HepG2 (cell line): ENCODE data around the gene IFITM10. TPM values are rescaled to one million over a fixed set of nuclear protein-coding genes. Genes with fewer than 3 reads are reported as not detected.

Source experiments
- CBX5 ChIP-seq: sonication (generic); formaldehyde crosslinking; IDR thresholded peaks from 2 replicates; pipeline ENCODE4 v1.4.0; 2020; ENCODE audit warnings: missing genetic modification reagents, borderline replicate concordance
- FOXC1 ChIP-seq: sonication (generic); formaldehyde crosslinking; IDR thresholded peaks from 2 replicates; pipeline ENCODE4 v1.8.0; 2022; ENCODE audit warnings: mild to moderate bottlenecking, missing genetic modification reagents, borderline replicate concordance
- KLF12 ChIP-seq: sonication (generic); formaldehyde crosslinking; IDR thresholded peaks from 2 replicates; pipeline ENCODE4 v1.4.0; 2020; ENCODE audit warnings: missing genetic modification reagents, borderline replicate concordance
- POLR2AphosphoS5 ChIP-seq: IDR thresholded peaks from 2 replicates; pipeline ENCODE4 v1.6.1; 2012; ENCODE audit warnings: low read depth, low read length
- REL ChIP-seq: sonication (generic); formaldehyde crosslinking; conservative IDR thresholded peaks from 2 replicates; pipeline ENCODE4 v1.8.0; 2022; ENCODE audit warnings: mild to moderate bottlenecking, missing genetic modification reagents, moderate library complexity
- RXRA ChIP-seq: sonication (generic); formaldehyde crosslinking; IDR thresholded peaks from 2 replicates; pipeline ENCODE4 v1.5.1; 2020; ENCODE audit warnings: missing genetic modification reagents
- TCF7L2 ChIP-seq: IDR thresholded peaks from 2 replicates; pipeline ENCODE4 v1.6.1; 2011; ENCODE audit warnings: mild to moderate bottlenecking, low read depth, low read length, moderate library complexity
- ZBTB1 ChIP-seq: sonication (generic); formaldehyde crosslinking; IDR thresholded peaks from 2 replicates; pipeline ENCODE4 v1.4.0; 2020; ENCODE audit warnings: missing genetic modification reagents, borderline replicate concordance
- ZFYVE20 ChIP-seq: sonication (generic); formaldehyde crosslinking; IDR thresholded peaks from 2 replicates; pipeline ENCODE4 v1.8.0; 2023; ENCODE audit warnings: low read depth, mild to moderate bottlenecking, moderate library complexity, missing genetic modification reagents, borderline replicate concordance
- ZNF12 ChIP-seq: sonication (generic); formaldehyde crosslinking; IDR thresholded peaks from 2 replicates; pipeline ENCODE4 v1.5.0; 2020; ENCODE audit warnings: missing genetic modification reagents
- ZNF292 ChIP-seq: sonication (generic); formaldehyde crosslinking; IDR thresholded peaks from 2 replicates; pipeline ENCODE4 v1.8.1; 2022; ENCODE audit warnings: mild to moderate bottlenecking, low read depth, missing genetic modification reagents, borderline replicate concordance
- ZNF598 ChIP-seq: sonication (generic); formaldehyde crosslinking; IDR thresholded peaks from 2 replicates; pipeline ENCODE4 v1.5.1; 2020; ENCODE audit warnings: mild to moderate bottlenecking, missing genetic modification reagents, borderline replicate concordance
- ZNF652 ChIP-seq: IDR thresholded peaks from 2 replicates; pipeline ENCODE4 v1.6.1; 2016; ENCODE audit warnings: low read depth, borderline replicate concordance
- polyA plus RNA-seq, 8 experiments: library from polyadenylated mRNA; depleted of rRNA in 3 of 8; stranded (reverse) in 7 of 8; unstranded in 1 of 8; fragments of >200 nt; fragmentation: Illumina TruSeq in 4 of 8; extraction: Trizol in 4 of 8; gene quantifications; 2 replicates each; pipeline versions ENCODE4 v1.2.1 to v1.2.3, GENCODE V29; 2011 to 2016; ENCODE audit warnings: low read depth in 4 of 8, missing spikeins in 1 of 8, mixed read lengths in 1 of 8; ENCODE audit not compliant: insufficient read depth in 1 of 8
- total RNA-seq, 5 experiments: library from RNA; depleted of rRNA; stranded (reverse); fragments of >200 nt; fragmentation: Illumina TruSeq; extraction: Trizol; gene quantifications; 2 replicates each; pipeline ENCODE4 v1.2.3, GENCODE V29; 2016; ENCODE audit warnings: low read depth in 1 of 5
- TF ChIP-seq, protein P1 (sequence below): IDR thresholded peaks from 2 replicates; pipeline ENCODE4 v1.6.1; 2018; ENCODE audit warnings: missing genetic modification reagents, mild to moderate bottlenecking, missing compliant biosample characterization
- TF ChIP-seq, protein P2 (sequence below): sonication (generic); formaldehyde crosslinking; IDR thresholded peaks from 2 replicates; pipeline ENCODE4 v1.4.0; 2020; ENCODE audit warnings: missing genetic modification reagents, mild to moderate bottlenecking, borderline replicate concordance
- TF ChIP-seq, protein P3 (sequence below): sonication (generic); formaldehyde crosslinking; IDR thresholded peaks from 2 replicates; pipeline ENCODE4 v1.9.0; 2021; ENCODE audit warnings: missing genetic modification reagents, mild to moderate bottlenecking, borderline replicate concordance
- TF ChIP-seq, protein P4 (sequence below): sonication (generic); formaldehyde crosslinking; IDR thresholded peaks from 2 replicates; pipeline ENCODE4 v1.4.0; 2020; ENCODE audit warnings: missing genetic modification reagents, borderline replicate concordance

Gene IFITM10
- total and polyA plus RNA-seq, 2 of the 13 experiments (the other 11 are each of a cell fraction or from before 2014, with no cell fraction given), result 0.09 to 0.13 TPM

DNA sequence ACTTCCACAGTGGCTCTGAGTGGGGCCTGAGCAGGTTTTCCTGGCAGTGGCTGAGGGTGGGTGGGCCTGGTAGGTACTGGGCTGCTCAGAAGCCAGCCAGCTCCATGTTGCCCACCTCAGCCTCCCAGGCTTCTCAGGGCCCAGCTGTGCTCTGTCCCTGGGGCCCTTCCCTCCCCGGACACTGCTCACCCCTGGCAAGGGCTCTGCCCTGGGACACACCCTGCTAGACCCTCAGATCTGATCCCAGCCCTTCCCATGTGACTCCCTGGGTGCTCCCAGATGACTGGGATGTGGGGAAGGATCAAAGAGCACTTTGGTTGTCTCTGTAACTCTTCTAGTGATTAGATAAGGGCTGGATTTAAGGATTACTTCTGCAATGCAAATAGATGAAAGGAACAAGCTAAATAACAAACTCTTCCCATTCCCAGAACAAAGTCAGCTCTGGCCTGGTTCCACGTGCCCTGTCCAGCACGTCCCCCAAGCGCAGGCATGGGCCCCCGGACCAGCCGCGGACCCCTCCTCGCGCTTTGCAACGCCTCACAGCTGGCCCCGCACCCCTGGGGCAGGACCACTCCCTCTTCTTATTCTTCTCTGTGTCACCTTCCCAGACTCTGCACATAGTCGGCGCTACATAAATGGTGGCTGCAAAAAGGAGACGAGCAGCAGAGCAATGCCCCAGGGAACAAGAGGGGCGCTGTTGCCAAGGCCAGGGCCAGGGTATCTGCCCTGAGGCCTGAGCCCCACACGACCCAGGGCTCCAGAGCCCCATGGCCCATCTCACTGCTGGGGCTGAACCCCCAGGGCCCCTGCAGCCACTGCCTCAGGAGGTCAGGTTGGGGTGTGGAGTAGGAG is 59.1 kb downstream of the IFITM10 start (continued):
- TF ChIP-seq, protein P1, sequence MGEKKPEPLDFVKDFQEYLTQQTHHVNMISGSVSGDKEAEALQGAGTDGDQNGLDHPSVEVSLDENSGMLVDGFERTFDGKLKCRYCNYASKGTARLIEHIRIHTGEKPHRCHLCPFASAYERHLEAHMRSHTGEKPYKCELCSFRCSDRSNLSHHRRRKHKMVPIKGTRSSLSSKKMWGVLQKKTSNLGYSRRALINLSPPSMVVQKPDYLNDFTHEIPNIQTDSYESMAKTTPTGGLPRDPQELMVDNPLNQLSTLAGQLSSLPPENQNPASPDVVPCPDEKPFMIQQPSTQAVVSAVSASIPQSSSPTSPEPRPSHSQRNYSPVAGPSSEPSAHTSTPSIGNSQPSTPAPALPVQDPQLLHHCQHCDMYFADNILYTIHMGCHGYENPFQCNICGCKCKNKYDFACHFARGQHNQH (CRISPR knock-in tag), result peak; percentile 95
- TF ChIP-seq, protein P2, sequence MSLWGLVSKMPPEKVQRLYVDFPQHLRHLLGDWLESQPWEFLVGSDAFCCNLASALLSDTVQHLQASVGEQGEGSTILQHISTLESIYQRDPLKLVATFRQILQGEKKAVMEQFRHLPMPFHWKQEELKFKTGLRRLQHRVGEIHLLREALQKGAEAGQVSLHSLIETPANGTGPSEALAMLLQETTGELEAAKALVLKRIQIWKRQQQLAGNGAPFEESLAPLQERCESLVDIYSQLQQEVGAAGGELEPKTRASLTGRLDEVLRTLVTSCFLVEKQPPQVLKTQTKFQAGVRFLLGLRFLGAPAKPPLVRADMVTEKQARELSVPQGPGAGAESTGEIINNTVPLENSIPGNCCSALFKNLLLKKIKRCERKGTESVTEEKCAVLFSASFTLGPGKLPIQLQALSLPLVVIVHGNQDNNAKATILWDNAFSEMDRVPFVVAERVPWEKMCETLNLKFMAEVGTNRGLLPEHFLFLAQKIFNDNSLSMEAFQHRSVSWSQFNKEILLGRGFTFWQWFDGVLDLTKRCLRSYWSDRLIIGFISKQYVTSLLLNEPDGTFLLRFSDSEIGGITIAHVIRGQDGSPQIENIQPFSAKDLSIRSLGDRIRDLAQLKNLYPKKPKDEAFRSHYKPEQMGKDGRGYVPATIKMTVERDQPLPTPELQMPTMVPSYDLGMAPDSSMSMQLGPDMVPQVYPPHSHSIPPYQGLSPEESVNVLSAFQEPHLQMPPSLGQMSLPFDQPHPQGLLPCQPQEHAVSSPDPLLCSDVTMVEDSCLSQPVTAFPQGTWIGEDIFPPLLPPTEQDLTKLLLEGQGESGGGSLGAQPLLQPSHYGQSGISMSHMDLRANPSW (CRISPR knock-in tag), result peak; percentile 98
- TF ChIP-seq ZBTB1 (CRISPR knock-in tag), result no peak; the same call in 1 of the 2 replicates
- peak; percentile 58; the same call in 1 of the 2 replicates for TF ChIP-seq REL (CRISPR knock-in tag)
- TF ChIP-seq ZNF292 (CRISPR knock-in tag), result no peak
- TF ChIP-seq, protein P3, sequence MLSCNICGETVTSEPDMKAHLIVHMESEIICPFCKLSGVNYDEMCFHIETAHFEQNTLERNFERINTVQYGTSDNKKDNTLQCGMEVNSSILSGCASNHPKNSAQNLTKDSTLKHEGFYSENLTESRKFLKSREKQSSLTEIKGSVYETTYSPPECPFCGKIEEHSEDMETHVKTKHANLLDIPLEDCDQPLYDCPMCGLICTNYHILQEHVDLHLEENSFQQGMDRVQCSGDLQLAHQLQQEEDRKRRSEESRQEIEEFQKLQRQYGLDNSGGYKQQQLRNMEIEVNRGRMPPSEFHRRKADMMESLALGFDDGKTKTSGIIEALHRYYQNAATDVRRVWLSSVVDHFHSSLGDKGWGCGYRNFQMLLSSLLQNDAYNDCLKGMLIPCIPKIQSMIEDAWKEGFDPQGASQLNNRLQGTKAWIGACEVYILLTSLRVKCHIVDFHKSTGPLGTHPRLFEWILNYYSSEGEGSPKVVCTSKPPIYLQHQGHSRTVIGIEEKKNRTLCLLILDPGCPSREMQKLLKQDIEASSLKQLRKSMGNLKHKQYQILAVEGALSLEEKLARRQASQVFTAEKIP, result no peak
- peak; percentile 90 for TF ChIP-seq RXRA (CRISPR knock-in tag)
- 0 out of 2 replicates have a peak, but pooled peaks have one; percentile 26 for TF ChIP-seq ZNF598 (CRISPR knock-in tag)
- peak; percentile 64 for TF ChIP-seq POLR2AphosphoS5
- TF ChIP-seq, protein P4, sequence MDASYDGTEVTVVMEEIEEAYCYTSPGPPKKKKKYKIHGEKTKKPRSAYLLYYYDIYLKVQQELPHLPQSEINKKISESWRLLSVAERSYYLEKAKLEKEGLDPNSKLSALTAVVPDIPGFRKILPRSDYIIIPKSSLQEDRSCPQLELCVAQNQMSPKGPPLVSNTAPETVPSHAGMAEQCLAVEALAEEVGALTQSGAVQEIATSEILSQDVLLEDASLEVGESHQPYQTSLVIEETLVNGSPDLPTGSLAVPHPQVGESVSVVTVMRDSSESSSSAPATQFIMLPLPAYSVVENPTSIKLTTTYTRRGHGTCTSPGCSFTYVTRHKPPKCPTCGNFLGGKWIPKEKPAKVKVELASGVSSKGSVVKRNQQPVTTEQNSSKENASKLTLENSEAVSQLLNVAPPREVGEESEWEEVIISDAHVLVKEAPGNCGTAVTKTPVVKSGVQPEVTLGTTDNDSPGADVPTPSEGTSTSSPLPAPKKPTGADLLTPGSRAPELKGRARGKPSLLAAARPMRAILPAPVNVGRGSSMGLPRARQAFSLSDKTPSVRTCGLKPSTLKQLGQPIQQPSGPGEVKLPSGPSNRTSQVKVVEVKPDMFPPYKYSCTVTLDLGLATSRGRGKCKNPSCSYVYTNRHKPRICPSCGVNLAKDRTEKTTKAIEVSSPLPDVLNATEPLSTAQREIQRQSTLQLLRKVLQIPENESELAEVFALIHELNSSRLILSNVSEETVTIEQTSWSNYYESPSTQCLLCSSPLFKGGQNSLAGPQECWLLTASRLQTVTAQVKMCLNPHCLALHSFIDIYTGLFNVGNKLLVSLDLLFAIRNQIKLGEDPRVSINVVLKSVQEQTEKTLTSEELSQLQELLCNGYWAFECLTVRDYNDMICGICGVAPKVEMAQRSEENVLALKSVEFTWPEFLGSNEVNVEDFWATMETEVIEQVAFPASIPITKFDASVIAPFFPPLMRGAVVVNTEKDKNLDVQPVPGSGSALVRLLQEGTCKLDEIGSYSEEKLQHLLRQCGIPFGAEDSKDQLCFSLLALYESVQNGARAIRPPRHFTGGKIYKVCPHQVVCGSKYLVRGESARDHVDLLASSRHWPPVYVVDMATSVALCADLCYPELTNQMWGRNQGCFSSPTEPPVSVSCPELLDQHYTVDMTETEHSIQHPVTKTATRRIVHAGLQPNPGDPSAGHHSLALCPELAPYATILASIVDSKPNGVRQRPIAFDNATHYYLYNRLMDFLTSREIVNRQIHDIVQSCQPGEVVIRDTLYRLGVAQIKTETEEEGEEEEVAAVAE, result peak; percentile 80
- peak; percentile 82 for TF ChIP-seq CBX5 (CRISPR knock-in tag)
- 0 out of 2 replicates have a peak, but pooled peaks have one; percentile 6 for TF ChIP-seq ZNF12 (CRISPR knock-in tag)
- peak; percentile 69; the same call in 1 of the 2 replicates for TF ChIP-seq TCF7L2
- TF ChIP-seq ZFYVE20, result no peak
- TF ChIP-seq ZNF652 (CRISPR knock-in tag), result peak; percentile 30; the same call in 1 of the 2 replicates
- no peak for TF ChIP-seq FOXC1
- TF ChIP-seq KLF12 (CRISPR knock-in tag), result peak; percentile 77; the same call in 1 of the 2 replicates
